Activated CD4-positive, alpha-beta T cell treated with anti-CD3 and anti-CD28 coated beads, Interleukin-2, amount 50 U/mL, for 48 hours (primary cell): ENCODE measurements around the gene PDXP.
"Not testable (repeated sequence)": the region's sequence is repeated elsewhere in the genome, so short reads cannot be mapped to it uniquely, and the experiment has no call there.

Experiments used
- DNase-seq, 2 experiments: peaks; one replicate each; pipeline ENCODE4 v3.0.0-alpha.2; 2020

The PDXP gene

GRCh38 chr22:37650463-37651136, 7.9 kb upstream of the PDXP start:
- no peak for DNase-seq

DNA sequence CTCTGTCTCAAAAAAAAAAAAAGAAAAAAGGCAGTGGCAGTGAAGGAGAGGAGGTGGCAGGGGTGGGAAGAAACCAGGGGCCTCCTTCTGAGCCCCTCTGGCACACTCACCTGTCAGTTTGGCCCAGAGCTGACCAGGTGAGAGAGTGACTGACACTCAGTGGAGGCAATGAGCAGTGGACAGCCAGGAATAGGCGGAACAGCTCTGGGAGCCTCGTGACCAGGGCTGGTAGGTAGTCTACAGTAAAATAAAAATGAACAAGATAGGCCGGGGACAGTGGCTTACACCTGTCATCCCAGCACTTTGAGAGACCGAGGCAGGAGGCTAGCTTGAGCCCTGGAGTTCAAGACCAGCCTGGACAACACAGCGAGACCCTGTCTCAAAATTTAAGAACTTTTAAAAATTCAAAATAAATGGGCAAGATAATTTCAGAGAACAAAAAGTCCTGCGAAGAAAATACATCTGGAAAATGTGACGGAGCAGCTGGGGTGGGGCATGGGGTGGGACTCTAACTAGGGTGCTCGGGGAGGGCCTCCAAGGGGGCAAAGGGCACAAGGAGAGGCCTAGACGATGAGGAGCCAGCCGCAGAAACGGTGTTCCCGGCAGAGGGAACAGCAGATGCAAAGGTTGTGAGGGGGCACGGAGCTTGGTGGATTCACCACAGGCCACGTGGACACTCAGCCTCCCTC, 3.8 kb upstream of the PDXP start:
- DNase-seq: no peak

DNA sequence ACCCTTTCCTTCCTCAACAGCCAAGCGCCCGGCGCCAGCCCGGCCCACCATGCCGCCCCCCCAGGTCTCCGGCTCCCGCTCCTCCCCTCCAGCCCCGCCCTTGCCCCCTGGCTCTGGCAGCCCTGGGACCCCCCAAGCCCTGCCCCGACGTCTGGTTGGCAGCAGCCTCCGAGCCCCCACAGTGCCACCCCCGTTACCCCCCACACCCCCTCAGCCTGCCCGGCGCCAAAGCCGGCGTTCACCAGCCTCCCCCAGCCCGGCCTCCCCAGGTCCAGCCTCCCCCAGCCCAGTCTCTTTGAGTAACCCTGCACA, 3.3 kb upstream of the PDXP start:
- DNase-seq: no peak

DNA sequence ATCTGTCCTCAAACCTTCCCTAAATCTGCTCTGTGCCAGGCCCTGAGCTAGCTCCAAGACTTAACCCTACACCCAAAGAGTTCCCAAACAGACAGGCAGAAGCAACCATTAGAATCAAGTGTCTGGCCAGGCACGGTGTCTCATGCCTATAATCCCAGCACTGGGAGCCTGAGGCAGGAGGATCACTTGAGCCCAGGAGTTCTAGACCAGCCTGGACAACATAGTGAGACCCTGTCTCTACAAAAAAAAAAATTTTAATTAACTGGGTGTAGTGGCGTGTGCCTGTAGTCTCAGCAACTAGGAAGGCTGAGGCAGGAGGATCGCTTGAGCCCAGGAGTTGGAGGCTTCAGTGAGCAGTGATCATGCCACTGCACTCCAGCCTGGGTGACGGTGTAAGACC, 1.9 kb upstream of the PDXP start:
- not testable (repeated sequence) for DNase-seq

- no peak for DNase-seq
Observed at GRCh38 chr22:37657590-37658132, 862 bp upstream of the PDXP start.

- peak in 1 of 2 experiments; percentile 25 for DNase-seq
Observed at GRCh38 chr22:37659066-37659896, 758 bp downstream of the PDXP start.

DNA sequence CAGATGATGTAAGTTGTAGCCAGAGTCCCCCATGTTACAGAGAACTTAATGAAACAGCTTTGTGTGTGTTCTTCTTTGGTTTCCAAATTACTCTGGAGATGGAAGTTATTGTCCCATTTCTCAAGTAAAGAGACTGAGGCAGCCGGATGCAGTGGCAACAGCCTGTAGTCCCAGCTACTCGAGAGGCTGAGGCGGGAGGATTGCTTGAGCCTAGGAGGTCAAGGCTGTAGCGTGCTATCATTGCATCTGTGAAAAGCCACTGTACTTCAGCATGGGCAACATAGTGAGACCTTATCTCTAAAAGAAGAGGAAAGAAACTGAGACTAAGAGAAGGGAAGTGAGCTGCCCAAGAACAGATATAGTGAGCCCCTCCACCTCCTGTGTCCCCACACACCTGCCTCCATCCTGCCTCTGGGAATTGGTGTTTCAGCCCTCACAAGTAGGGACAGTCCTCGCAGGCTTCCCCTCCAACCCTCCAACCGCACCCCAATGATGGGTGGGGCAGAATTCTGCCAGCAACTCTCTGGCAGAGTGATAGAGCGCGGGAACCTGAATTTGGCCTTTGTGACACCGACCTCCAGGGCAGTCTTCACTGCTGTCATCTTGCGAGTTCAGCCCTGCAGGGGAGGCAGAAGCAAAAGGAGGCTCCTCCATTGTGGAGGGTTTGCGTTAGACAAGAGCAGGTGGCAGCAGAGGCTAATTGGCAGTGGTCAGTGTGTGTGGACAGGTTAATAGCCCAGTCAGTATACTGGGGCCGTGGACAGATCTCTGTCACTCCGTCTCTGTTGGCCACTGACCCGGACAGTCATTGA, 1.6 kb downstream of the PDXP start:
- no peak for DNase-seq

DNA sequence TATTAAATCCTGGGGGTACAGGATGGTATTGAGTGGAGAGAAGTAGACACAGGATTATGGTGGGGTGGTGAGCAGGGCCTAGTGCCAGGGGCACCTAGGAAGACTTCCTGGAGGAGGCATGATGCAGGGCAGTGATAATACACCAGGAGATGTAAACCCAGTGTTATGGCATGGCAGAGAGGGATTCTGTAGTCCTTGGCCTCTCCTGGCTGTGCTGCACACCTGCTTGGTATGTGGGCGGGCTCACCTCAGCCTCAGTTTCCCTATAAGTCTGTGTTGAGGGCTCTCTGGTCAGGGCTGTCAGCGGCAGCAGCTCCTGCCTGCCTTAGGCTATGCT, 2.2 kb downstream of the PDXP start:
- no peak for DNase-seq

GRCh38 chr22:37661160-37661924, 2.8 kb downstream of the PDXP start:
- no peak for DNase-seq

GRCh38 chr22:37662039-37662438, 3.5 kb downstream of the PDXP start:
- DNase-seq: no peak

- DNase-seq: no peak
Observed at GRCh38 chr22:37663521-37664140, 5.1 kb downstream of the PDXP start.

DNA sequence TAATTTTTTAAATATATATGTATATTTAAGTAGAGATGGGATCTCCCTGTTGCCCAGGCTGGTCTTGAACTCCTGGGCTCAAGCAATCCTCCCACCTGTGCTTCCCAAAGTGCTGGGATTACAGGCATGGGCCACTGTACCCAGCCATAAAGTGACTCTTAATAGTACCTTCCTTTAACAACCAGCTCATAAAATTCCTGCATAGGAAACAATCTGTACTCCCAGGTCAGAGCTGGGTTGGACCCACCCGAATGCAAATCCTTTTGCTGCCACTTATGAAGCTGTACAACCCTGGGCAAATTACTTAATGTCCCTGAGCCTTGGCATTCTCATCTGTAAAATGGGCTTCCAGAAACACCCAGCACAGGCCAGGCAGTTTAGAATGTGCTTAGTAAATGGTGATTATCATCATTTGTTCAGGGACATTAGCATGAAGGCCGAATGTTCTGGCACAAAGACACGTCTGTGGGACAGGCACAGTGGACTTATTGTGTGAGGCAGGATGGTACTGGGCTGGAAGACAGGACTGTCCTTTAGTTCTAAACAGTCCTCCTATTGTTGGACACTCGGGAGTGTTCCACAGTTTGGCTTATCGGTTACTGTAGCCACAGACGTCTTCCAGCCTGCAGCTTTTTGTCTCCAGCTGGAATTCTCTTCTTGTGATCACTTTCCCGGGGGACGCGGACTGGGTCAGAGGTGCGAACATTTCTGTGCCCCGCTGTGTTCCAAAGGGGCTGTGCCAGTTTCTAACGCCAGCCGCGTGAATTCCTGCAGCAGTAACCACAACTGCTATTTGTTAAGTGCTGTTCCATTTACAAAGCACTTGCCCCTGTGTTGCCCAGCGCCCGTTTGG, 6.0 kb downstream of the PDXP start:
- DNase-seq: no peak

DNA sequence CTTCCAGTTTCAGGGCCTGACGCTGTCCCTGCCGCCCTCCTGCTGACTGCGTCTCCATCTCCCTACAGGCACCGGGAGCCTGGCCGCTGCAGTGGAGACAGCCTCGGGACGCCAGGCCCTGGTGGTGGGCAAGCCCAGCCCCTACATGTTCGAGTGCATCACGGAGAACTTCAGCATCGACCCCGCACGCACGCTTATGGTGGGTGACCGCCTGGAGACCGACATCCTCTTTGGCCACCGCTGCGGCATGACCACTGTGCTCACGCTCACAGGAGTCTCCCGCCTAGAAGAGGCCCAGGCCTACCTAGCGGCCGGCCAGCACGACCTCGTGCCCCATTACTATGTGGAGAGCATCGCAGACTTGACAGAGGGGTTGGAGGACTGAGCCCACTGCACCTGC, 7.0 kb downstream of the PDXP start:
- DNase-seq: no peak

GRCh38 chr22:37669586-37669985, 11.1 kb downstream of the PDXP start:
- no peak for DNase-seq

GRCh38 chr22:37672206-37672919, 13.8 kb downstream of the PDXP start:
- peak in 1 of 2 experiments; percentile 20 for DNase-seq

- peak; percentile 33 to 50 for DNase-seq
Observed at GRCh38 chr22:37672920-37673455, 14.5 kb downstream of the PDXP start.

GRCh38 chr22:37674248-37674647, 15.7 kb downstream of the PDXP start:
- DNase-seq: no peak

DNA sequence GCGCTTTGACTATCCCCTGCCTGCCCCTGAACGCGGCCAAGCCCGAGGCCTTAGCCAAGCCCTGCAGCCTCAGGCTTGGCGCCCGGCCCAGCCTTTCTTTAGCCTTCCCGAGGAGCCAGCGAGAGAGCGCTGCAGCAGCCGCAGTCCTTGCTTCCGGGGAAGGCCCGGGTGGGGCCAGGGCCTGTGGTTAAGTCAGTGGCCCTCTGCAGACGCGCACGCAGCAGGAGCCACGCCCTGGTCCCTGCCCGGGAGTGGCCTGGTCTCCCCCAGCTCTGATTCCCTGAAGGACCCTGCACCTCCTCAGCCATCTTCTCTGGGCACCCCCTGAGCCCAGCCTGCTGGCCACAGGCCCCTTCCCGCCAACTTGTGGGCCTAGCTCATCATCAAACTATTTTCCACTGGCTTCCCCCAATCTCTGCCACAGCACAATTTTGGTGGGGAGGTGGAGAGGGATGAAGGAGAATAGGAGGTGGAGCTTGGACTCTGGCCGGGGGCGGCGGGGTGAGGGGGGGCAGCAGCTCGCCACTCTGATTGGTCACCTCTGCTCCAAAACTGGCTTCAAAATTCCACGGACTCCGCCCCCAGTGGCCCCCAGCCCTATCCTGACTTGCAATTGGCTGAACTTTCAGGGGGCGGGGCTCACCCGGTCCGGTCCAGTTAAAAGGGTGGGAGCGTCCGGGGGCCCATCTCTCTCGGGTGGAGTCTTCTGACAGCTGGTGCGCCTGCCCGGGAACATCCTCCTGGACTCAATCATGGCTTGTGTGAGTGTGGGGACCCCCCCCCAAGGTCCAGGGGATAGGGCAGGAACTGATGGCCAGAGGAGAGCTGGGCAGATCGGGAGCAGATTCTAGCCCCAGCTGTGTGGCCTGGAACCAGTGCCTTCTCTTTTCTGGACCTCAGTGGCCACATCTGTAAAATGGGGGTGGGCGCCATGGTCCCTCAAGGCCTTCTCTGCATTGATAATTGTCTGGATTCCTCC, 16.7 kb downstream of the PDXP start, which contains the start of gene LGALS1:
TSS of gene LGALS1 (plus strand) at position 686 of the 979 bp plus-strand sequence. CDS start at position 753, 67 bp downstream.
- DNase-seq: peak; percentile 82 to 88
